Type B pancreatic cell (in vitro differentiated cells): ENCODE results near the gene TMEM145. TPM values are rescaled to one million over a fixed set of nuclear protein-coding genes. Genes with fewer than 3 reads are reported as not detected.

Experiments
- DNase-seq: peaks from one replicate; pipeline ENCODE4 v3.0.0; 2021; ENCODE audit warnings: mixed read lengths; ENCODE audit not compliant: unreplicated experiment; ENCODE audit errors: extremely low spot score
- H3K27ac Mint-ChIP-seq: 2 replicates; pipeline ENCODE4 v1.8.0; 2021; ENCODE audit warnings: mild to moderate bottlenecking, mixed read lengths
- H3K27me3 Mint-ChIP-seq: 2 replicates; pipeline ENCODE4 v1.8.0; 2021; ENCODE audit warnings: mixed read lengths
- H3K36me3 Mint-ChIP-seq: 2 replicates; pipeline ENCODE4 v1.8.0; 2021; ENCODE audit warnings: mixed read lengths
- H3K4me1 Mint-ChIP-seq: one replicate; pipeline ENCODE4 v1.8.0; 2021; ENCODE audit warnings: mixed read lengths; ENCODE audit not compliant: unreplicated experiment
- H3K4me3 Mint-ChIP-seq: 2 replicates; pipeline ENCODE4 v1.8.0; 2021; ENCODE audit warnings: mild to moderate bottlenecking, mixed read lengths
- H3K9me3 Mint-ChIP-seq: 2 replicates; pipeline ENCODE4 v1.8.0; 2021; ENCODE audit warnings: mixed read lengths
- total RNA-seq: library from RNA; stranded (reverse); gene quantifications from 2 replicates; pipeline ENCODE4 v1.2.1, GENCODE V29; 2021; ENCODE audit warnings: low replicate concordance
- TF ChIP-seq, protein P1 (sequence below): fragments of 200-600 bp; sonication (generic); conservative IDR thresholded peaks from 2 replicates; pipeline ENCODE4 v1.5.0; 2021; ENCODE audit warnings: antibody characterized with exemption, mild to moderate bottlenecking

Gene TMEM145
- total RNA-seq, 1 donor from 2014 or later: 3.6 TPM

DNA sequence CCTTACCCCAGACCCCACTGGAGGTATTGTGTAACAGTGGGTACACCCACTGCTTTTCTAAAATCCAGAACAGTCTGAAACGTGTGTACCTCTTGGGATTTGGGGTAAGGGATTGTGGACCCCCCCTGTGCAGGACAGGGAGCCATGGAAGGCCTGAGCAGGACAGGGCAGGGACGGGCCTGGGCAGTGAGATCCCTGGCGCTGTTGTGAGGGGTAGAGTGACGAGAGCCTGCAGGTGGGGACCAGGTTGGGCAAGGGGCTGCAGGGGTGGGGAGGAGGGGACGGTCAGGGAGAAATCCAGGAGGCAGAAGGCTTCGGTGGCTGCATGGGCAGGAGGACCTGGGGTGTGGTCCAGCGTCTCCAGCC, 48.4 kb downstream of the TMEM145 start:
- Mint-ChIP-seq H3K36me3 (peaks cover 26% of the 10 kb centered on the region), H3K4me1 (no peaks in the 10 kb centered on the region), H3K9me3 (no peaks in the 10 kb centered on the region), H3K27ac (no peak overlapping the region), H3K4me3 (no peak overlapping the region), H3K27me3 (no peaks in the 10 kb centered on the region)
- DNase-seq: no peak
- TF ChIP-seq, protein P1, sequence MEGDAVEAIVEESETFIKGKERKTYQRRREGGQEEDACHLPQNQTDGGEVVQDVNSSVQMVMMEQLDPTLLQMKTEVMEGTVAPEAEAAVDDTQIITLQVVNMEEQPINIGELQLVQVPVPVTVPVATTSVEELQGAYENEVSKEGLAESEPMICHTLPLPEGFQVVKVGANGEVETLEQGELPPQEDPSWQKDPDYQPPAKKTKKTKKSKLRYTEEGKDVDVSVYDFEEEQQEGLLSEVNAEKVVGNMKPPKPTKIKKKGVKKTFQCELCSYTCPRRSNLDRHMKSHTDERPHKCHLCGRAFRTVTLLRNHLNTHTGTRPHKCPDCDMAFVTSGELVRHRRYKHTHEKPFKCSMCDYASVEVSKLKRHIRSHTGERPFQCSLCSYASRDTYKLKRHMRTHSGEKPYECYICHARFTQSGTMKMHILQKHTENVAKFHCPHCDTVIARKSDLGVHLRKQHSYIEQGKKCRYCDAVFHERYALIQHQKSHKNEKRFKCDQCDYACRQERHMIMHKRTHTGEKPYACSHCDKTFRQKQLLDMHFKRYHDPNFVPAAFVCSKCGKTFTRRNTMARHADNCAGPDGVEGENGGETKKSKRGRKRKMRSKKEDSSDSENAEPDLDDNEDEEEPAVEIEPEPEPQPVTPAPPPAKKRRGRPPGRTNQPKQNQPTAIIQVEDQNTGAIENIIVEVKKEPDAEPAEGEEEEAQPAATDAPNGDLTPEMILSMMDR: no peak

DNA sequence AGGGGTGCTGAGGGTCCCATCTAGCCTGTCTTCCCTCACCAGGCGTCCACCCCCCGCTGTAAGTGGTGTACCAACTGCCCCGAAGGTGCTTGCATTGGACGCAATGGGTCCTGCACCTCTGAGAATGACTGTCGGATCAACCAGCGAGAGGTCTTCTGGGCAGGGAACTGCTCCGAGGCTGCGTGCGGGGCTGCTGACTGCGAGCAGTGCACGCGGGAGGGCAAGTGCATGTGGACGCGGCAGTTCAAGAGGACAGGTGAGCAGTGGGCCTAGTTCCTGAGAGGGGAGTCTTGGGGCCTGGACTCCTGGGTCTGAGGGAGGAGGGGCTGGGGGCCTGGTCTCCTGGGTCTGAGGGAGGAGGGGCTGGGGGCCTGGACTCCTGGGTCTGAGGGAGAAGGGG, 49.2 kb downstream of the TMEM145 start:
- Mint-ChIP-seq H3K4me3 (no peak overlapping the region), H3K36me3 (peaks cover 26% of the 10 kb centered on the region), H3K4me1 (no peaks in the 10 kb centered on the region), H3K27me3 (no peaks in the 10 kb centered on the region), H3K27ac (no peak overlapping the region), H3K9me3 (no peaks in the 10 kb centered on the region)
- DNase-seq: no peak
- TF ChIP-seq, protein P1: no peak

DNA sequence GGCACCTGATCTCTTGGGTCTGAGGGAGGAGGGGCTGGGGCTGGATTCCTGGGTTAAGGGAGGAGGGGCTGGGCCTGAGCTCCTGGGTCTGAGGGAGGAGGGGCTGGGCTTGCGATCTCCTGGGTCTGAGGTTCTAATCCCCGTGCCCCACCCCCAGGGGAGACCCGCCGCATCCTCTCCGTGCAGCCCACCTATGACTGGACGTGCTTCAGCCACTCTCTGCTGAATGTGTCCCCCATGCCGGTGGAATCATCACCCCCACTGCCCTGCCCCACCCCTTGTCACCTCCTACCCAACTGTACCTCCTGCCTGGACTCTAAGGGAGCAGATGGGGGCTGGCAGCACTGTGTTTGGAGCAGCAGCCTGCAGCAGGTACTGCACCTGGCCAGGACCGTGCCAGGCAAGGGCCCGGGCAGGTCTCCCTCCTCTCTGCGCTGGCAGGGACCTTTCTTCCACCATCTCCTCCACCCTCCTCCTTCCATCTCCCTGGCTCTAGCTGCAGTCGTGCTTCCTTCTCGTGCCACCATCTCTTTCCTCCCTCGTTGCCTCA, 49.9 kb downstream of the TMEM145 start:
- Mint-ChIP-seq H3K27ac (no peak overlapping the region), H3K27me3 (no peaks in the 10 kb centered on the region), H3K4me3 (no peak overlapping the region), H3K9me3 (no peaks in the 10 kb centered on the region), H3K4me1 (no peaks in the 10 kb centered on the region), H3K36me3 (peaks cover 22% of the 10 kb centered on the region)
- DNase-seq: no peak
- TF ChIP-seq, protein P1: no peak

DNA sequence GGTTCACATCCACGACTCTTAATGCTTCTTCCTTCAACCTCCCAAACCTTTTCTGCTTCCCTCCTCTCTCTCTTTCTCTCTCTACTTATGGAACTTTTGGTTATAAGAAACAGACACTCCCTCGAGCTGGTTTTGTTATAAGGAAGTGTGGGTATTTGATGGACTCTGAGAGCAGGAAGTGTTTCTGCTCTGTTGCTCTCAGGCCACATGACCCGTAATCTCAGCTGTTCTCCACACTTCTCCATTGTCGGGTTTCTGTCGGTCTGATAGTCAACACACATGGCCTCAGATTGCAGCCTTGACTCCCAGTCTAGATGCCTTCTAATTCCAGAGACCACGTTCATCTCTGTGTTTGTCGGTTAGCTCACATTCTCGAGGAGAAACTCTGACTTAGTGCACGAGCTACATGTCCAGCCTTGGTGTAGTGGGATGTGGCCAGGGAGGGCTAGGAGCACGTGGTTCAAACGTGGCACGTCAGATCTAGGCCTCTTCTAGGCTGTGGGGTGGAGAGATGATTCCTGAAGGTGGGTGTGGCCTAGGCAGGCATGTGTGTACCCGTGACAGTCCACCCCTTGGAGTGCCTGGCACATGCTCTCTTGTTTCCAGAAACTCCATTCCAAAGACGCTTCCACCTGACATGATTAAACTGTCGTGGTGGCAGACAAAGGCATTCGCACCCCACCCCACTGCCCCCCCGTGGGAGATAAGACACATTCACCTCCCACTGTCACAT, 50.7 kb downstream of the TMEM145 start:
- TF ChIP-seq, protein P1: no peak
- Mint-ChIP-seq H3K27ac (no peak overlapping the region), H3K36me3 (peaks cover 22% of the 10 kb centered on the region), H3K4me3 (no peak overlapping the region), H3K4me1 (no peaks in the 10 kb centered on the region), H3K9me3 (no peaks in the 10 kb centered on the region), H3K27me3 (no peaks in the 10 kb centered on the region)
- DNase-seq: no peak

DNA sequence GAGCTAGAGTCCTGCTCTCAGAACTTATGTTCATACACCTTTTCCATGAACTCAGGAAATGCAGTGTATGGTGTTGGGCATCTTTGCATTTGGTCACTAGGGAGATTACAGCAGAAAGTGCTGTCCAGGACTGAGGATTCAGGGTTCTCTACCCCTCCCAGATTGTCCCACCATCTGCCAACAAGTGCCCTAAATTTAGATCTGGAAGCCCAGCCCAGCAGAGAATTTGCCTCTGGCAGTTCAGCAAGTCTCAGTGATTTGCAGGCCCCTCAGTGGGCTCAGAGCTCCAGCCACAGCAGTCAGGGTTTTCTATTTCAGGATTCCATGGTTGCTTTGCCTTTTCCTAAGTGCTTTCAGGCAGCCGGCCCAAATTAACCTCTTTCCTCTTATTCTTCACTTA, 53.6 kb downstream of the TMEM145 start:
- H3K27me3 Mint-ChIP-seq: no peaks in the 10 kb centered on the region
- H3K4me3 Mint-ChIP-seq: no peak overlapping the region
- no peaks in the 10 kb centered on the region for H3K9me3 Mint-ChIP-seq
- H3K4me1 Mint-ChIP-seq: no peaks in the 10 kb centered on the region
- no peak for DNase-seq
- TF ChIP-seq, protein P1: no peak
- H3K27ac Mint-ChIP-seq: no peak overlapping the region
- H3K36me3 Mint-ChIP-seq: peaks cover 17% of the 10 kb centered on the region
